ENCODE data around the gene UROC1. TPM values are rescaled to one million over a fixed set of nuclear protein-coding genes. Genes with fewer than 3 reads are reported as not detected.

The UROC1 gene
- polyA plus RNA-seq, 1 of the 3 experiments (the other 2 are of a cell fraction): not detected

DNA sequence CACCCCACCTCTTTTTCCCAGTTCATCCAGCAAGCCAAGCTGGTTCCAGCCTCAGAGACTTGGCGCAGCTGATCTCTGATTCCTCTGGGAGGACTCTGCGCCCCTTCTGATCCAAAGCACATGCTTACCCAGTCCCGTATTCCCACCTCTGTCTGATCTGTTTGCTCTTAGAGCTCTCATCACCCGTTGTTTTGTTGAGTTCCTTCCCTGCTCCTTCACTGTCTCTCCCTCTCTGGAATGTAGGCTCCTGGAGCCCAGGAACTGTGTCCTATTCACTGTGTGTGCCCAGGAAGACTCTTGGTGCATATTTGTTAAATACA is 40.6 kb downstream of the UROC1 start:
- CTCF ChIA-PET: interaction anchor here (0.9 kb wide), 1 partner anchor 10 kb away, joined by 3 read pairs; no protein-coding TSS in a partner anchor
- H3K9me2 ChIP-seq: no peaks in the 10 kb centered on the region
- peaks cover 2 to 4% of the 10 kb centered on the region in 2 experiments for H3K36me3 ChIP-seq (replicated peaks in 1 of 2; ENCODE audit: control insufficient read depth in 1 of 2, insufficient read depth in 2 of 2, low read length in 1 of 2)
- no peak overlapping the region for H3K4me3 ChIP-seq (ENCODE audit: low read depth in 2 of 2, low read length in 1 of 2)
- no peak for DNase-seq
- POLR2A ChIA-PET: no interaction called here
- no peaks in the 10 kb centered on the region for H3K9me3 ChIP-seq
- peaks cover 30% of the 10 kb centered on the region for H3K79me2 ChIP-seq (ENCODE audit: insufficient read depth)
- no peaks in the 10 kb centered on the region for H3K27me3 ChIP-seq (ENCODE audit: insufficient read depth)
- peaks cover 30% of the 10 kb centered on the region for H4K20me1 ChIP-seq (ENCODE audit: insufficient read depth)
- H3K4me2 ChIP-seq: no peak overlapping the region
- no peak overlapping the region for H3K27ac ChIP-seq (ENCODE audit: low read depth in 2 of 2, low read length in 1 of 2)
- TF ChIP-seq MEF2A (IDR thresholded peaks at IDR 0.05; ENCODE audit: borderline replicate concordance, low read depth) (no peak), NFIC (IDR thresholded peaks at IDR 0.05; ENCODE audit: borderline replicate concordance) (no peak), RAD21 (IDR thresholded peaks at IDR 0.05; ENCODE audit: low read length) (no peak), FOSL2 (IDR thresholded peaks at IDR 0.05; ENCODE audit: borderline replicate concordance, low read depth) (no peak), YY1 (IDR thresholded peaks at IDR 0.05; ENCODE audit: low read depth) (no peak), GABPA (IDR thresholded peaks at IDR 0.05; ENCODE audit: low read depth) (no peak), ELF1 (IDR thresholded peaks at IDR 0.05) (no peak)
- TF ChIP-seq, protein P1, sequence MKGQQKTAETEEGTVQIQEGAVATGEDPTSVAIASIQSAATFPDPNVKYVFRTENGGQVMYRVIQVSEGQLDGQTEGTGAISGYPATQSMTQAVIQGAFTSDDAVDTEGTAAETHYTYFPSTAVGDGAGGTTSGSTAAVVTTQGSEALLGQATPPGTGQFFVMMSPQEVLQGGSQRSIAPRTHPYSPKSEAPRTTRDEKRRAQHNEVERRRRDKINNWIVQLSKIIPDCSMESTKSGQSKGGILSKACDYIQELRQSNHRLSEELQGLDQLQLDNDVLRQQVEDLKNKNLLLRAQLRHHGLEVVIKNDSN (IDR thresholded peaks at IDR 0.05; ENCODE audit: borderline replicate concordance, low read depth): no peak
- H3K4me1 ChIP-seq (ENCODE audit: control insufficient read depth in 1 of 2, insufficient read depth in 2 of 2, low read depth in 1 of 2, low read length in 1 of 2): peaks cover 18 to 54% of the 10 kb centered on the region in 2 experiments
- 96% methylated on average over 4 of the region's 4 CpGs for WGBS (ENCODE audit: low lambda C conversion rate)
- H2AFZ ChIP-seq (ENCODE audit: low read depth): no peak overlapping the region
- no peak overlapping the region for H3K9ac ChIP-seq
- H3F3A ChIP-seq (replicated peaks; ENCODE audit: insufficient read depth): peaks cover 6% of the 10 kb centered on the region

DNA sequence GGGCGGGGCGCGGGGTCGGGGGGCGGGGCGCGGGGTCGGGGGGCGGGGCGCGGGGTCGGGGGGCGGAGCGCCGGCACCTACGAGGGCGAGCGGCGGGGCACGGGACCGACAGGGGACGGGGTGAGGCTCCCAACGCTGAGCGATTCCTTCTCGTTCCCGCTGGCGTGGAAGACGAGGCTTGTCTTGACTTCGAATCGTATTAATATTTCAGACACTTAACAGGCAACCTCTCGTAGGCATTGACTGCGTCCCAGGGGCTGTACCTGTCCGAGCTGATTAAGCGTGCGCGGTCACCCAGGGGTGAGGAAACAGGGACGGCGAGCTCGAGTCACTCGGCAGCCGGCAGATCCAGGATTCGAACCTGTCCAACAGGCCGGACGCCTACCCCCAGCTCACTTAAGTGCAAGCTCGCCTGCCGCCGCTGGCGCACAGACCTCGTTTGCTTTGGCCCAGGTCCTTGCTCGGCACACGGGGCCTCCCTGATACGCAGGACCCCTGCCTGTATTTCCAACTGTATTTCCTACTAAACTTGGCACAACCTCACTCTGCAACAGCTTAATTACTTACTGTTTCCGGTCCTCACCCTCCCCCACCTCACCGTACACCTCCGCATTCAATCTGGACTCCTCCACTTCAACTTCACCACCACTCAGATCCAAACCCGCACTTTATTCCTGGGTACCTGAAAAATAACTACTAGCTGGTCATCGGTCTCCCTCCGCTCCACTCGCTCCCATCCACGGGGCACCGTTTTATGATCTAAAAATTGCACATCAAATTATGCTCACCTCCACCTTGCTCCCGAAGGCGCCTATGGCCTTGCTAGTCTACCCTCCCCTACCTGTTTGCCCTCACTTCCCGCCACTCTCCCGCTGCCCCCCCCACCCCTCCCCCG is 41.2 kb downstream of the UROC1 start:
- Histone ChIP-seq H3K4me2 (peak overlapping the region; percentile 66; the same call in 1 of the 2 replicates), H3K36me3 (replicated peaks in 1 of 2; ENCODE audit: control insufficient read depth in 1 of 2, insufficient read depth in 2 of 2, low read length in 1 of 2) (peaks cover 8 to 9% of the 10 kb centered on the region in 2 experiments), H3K4me3 (ENCODE audit: low read depth in 2 of 2, low read length in 1 of 2) (peak overlapping the region; percentile 56 to 61), H4K20me1 (ENCODE audit: insufficient read depth) (peaks cover 35% of the 10 kb centered on the region), H3K79me2 (ENCODE audit: insufficient read depth) (peaks cover 35% of the 10 kb centered on the region), H3K27ac (ENCODE audit: low read depth in 2 of 2, low read length in 1 of 2) (peak overlapping the region in 1 of 2 experiments; percentile 69; a peak in 3 of 4 replicates), H3K4me1 (ENCODE audit: control insufficient read depth in 1 of 2, insufficient read depth in 2 of 2, low read depth in 1 of 2, low read length in 1 of 2) (peaks cover 20 to 50% of the 10 kb centered on the region in 2 experiments), H3K9me3 (no peaks in the 10 kb centered on the region), H2AFZ (ENCODE audit: low read depth) (peak overlapping the region; percentile 99; the same call in 1 of the 2 replicates), H3K9ac (no peak overlapping the region), H3K9me2 (no peaks in the 10 kb centered on the region), H3K27me3 (ENCODE audit: insufficient read depth) (no peaks in the 10 kb centered on the region), H3F3A (replicated peaks; ENCODE audit: insufficient read depth) (peaks cover 6% of the 10 kb centered on the region)
- ChIA-PET POLR2A (interaction anchor here (0.6 kb wide), 1 partner anchor 30 kb away, joined by 3 read pairs; no protein-coding TSS in a partner anchor), CTCF (interaction anchor here (0.7 to 2.6 kb wide), 15 partner anchors 11 to 342 kb away, joined by 3 to 20 read pairs (median 3); no protein-coding TSS in a partner anchor)
- WGBS (ENCODE audit: low lambda C conversion rate): 53% methylated on average over 31 of the region's 66 CpGs
- DNase-seq: no peak
- TF ChIP-seq RFX5 (IDR thresholded peaks at IDR 0.05; ENCODE audit: low read length) (no peak), MXI1 (IDR thresholded peaks at IDR 0.05; ENCODE audit: low read depth, low read length) (no peak), JUND (IDR thresholded peaks at IDR 0.05) (no peak), FOXM1 (IDR thresholded peaks at IDR 0.05; ENCODE audit: low read depth) (no peak), RAD21 (IDR thresholded peaks at IDR 0.05; ENCODE audit: low read length) (no peak), SIN3A (IDR thresholded peaks at IDR 0.05; ENCODE audit: borderline replicate concordance, low read depth, low read length) (no peak), NFIC (IDR thresholded peaks at IDR 0.05; ENCODE audit: borderline replicate concordance) (no peak), ELF1 (IDR thresholded peaks at IDR 0.05) (no peak), NRF1 (IDR thresholded peaks at IDR 0.05; ENCODE audit: low read depth, low read length) (no peak), FOSL2 (IDR thresholded peaks at IDR 0.05; ENCODE audit: borderline replicate concordance, low read depth) (no peak), TCF12 (IDR thresholded peaks at IDR 0.05) (no peak), CHD2 (IDR thresholded peaks at IDR 0.05; ENCODE audit: low read length, partially characterized antibody) (no peak), GATA2 (CRISPR knock-in tag; IDR thresholded peaks at IDR 0.05) (no peak)
- TF ChIP-seq, protein P2, sequence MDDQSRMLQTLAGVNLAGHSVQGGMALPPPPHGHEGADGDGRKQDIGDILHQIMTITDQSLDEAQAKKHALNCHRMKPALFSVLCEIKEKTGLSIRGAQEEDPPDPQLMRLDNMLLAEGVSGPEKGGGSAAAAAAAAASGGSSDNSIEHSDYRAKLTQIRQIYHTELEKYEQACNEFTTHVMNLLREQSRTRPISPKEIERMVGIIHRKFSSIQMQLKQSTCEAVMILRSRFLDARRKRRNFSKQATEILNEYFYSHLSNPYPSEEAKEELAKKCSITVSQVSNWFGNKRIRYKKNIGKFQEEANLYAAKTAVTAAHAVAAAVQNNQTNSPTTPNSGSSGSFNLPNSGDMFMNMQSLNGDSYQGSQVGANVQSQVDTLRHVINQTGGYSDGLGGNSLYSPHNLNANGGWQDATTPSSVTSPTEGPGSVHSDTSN (IDR thresholded peaks at IDR 0.05): no peak
- TF ChIP-seq, protein P3, sequence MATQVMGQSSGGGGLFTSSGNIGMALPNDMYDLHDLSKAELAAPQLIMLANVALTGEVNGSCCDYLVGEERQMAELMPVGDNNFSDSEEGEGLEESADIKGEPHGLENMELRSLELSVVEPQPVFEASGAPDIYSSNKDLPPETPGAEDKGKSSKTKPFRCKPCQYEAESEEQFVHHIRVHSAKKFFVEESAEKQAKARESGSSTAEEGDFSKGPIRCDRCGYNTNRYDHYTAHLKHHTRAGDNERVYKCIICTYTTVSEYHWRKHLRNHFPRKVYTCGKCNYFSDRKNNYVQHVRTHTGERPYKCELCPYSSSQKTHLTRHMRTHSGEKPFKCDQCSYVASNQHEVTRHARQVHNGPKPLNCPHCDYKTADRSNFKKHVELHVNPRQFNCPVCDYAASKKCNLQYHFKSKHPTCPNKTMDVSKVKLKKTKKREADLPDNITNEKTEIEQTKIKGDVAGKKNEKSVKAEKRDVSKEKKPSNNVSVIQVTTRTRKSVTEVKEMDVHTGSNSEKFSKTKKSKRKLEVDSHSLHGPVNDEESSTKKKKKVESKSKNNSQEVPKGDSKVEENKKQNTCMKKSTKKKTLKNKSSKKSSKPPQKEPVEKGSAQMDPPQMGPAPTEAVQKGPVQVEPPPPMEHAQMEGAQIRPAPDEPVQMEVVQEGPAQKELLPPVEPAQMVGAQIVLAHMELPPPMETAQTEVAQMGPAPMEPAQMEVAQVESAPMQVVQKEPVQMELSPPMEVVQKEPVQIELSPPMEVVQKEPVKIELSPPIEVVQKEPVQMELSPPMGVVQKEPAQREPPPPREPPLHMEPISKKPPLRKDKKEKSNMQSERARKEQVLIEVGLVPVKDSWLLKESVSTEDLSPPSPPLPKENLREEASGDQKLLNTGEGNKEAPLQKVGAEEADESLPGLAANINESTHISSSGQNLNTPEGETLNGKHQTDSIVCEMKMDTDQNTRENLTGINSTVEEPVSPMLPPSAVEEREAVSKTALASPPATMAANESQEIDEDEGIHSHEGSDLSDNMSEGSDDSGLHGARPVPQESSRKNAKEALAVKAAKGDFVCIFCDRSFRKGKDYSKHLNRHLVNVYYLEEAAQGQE (IDR thresholded peaks at IDR 0.05; ENCODE audit: low read depth, low read length): no peak
- TF ChIP-seq, protein P4, sequence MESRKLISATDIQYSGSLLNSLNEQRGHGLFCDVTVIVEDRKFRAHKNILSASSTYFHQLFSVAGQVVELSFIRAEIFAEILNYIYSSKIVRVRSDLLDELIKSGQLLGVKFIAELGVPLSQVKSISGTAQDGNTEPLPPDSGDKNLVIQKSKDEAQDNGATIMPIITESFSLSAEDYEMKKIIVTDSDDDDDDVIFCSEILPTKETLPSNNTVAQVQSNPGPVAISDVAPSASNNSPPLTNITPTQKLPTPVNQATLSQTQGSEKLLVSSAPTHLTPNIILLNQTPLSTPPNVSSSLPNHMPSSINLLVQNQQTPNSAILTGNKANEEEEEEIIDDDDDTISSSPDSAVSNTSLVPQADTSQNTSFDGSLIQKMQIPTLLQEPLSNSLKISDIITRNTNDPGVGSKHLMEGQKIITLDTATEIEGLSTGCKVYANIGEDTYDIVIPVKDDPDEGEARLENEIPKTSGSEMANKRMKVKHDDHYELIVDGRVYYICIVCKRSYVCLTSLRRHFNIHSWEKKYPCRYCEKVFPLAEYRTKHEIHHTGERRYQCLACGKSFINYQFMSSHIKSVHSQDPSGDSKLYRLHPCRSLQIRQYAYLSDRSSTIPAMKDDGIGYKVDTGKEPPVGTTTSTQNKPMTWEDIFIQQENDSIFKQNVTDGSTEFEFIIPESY (IDR thresholded peaks at IDR 0.05; ENCODE audit: borderline replicate concordance, low read depth): no peak
